NCI-H82 treated with DMSO at 0.1 percent for 48 hours (cell line): ENCODE results near the gene CHCHD2.
A peak's percentile ranks its signal among the peaks of the same experiment; 100 is the strongest.
"Not testable (repeated sequence)": the region's sequence is repeated elsewhere in the genome, so short reads cannot be mapped to it uniquely, and the experiment has no call there.

Experiments used
- DNase-seq: peaks from one replicate; lab custom pipeline; 2025; ENCODE audit not compliant: unreplicated experiment; lab: John Stamatoyannopoulos, UW

The CHCHD2 gene

DNA sequence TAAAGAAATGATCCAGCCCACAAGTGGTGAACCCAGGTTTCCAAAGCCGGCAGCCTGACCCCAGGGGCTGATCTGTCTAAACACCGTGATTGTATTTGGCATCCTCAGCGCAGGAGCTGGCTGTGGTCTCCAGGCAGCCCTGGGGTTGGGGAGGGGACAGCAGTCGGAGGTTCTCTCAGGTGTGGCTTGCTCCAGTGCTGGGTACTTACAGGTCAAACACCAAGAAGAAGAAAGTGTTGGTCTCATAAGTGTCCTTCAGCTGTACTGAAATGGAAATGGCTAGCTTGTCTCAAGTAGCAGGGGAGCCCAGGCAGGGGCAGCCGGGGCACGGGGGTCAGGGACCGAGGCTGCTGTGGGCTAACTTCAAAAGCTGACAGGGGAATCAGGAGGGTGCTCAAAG lies 19.5 kb downstream of the CHCHD2 start:
- no peak for DNase-seq

DNA sequence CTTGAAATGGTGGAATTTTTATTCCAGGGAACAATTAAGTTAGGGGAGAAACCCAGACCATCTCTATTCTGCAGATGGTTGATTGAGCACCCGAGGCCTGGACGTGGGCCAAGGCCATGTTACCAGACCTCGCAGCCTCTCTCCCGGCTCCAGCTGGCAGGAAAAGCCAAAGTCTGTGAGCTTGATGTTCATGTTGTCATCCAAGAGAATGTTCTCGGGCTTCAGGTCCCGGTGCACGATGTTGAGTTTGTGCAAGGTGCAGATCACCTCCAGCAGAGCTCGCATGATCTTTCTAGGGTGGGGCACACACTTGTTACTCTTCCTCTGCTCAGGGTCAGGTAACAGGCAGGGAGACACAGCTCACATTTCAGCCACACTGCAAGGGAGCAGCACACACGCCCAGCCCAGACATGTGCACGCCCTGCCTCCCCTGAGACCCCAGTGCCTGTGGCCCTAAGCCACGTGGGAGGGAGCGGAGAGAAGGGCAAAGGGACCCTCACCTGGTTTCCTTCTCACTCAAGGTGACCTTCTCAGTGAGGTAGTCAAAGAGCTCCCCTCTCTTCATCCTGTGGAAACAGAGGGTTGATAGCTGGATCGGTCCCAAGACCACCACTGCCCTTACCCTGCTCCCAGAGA lies 23.0 kb downstream of the CHCHD2 start:
- no peak for DNase-seq

DNA sequence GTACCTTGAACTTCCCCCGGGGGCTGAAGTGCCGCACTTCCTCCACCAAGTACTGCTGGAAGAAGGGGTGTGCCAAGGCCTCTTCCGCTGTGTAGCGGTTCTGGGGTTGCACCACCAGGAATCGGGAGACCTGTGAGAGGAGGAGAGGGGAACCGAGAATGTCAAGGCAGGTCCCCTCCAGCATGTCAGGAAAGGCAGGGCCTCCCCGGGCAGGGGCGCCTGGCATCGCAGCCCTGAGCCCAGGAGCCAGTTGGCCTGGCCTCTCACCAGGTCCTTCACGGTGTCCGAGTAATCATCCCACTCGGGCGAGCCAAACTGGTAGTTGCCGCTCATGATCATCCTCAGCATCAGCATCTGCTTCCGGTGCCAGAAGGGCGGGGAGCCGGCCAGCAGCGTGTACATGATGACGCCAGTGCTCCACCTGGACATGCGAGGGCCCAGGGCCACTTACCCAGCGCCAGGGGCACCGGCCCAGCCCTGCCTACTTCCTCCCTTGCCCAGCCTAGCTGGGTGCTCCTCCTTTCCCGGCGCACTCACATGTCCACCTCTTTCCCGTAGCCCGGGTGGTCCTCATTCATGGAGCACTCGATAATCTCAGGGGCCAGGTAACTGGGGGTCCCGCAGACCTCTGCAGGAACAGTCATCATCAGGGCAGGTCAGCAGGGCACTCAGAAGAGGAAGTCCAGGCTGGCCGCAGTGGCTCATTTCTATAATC lies 24.5 kb downstream of the CHCHD2 start:
- no peak for DNase-seq

DNA sequence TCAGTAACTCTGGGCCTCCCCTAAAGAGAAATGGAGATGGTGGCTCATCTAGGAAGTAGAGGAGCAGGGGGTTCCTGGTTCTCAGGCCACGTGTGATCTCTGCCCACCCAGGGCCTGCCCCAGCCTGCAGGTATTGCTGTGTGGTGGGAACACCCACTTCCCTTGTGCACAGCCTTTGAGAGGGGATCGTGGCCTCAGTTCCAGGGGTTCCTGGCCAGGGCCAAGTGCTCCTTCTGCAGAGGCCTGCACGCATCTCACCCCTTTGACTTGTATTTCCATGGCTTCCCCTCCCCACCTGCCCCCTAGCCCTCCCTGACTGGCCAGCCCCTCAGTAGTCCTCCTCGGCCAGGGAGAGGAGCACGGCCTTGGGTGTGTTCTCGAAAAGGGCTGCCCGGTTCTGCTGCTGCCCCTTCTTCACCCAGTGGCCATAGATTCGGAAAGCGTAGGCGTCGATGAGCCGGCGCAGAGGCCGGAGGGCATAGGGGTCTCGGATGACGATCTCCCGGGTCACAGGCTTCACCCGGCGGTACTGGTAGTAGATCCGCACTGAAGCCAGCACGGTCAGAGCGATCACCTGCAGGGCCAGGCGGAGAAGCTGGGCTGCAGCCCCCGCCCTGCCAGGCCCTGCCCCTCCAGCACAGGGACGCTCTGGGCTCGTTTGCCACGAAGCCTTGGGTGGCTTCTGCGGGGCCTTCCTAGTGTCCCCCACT lies 25.4 kb downstream of the CHCHD2 start:
- not testable (repeated sequence) for DNase-seq

DNA sequence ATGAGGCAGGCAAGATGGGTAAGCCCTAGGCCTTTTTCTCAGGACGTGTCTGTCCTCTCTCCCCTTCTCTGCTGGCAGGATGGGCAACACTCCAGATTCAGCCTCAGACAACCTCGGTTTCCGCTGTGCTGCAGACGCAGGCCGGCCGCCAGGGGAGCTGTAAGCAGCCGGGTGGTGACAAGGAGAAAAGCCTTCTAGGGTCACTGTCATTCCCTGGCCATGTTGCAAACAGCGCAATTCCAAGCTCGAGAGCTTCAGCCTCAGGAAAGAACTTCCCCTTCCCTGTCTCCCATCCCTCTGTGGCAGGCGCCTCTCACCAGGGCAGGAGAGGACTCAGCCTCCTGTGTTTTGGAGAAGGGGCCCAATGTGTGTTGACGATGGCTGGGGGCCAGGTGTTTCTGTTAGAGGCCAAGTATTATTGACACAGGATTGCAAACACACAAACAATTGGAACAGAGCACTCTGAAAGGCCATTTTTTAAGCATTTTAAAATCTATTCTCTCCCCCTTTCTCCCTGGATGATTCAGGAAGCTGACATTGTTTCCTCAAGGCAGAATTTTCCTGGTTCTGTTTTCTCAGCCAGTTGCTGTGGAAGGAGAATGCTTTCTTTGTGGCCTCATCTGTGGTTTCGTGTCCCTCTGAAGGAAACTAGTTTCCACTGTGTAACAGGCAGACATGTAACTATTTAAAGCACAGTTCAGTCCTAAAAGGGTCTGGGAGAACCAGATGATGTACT lies 26.7 kb downstream of the CHCHD2 start:
- DNase-seq: no peak

DNA sequence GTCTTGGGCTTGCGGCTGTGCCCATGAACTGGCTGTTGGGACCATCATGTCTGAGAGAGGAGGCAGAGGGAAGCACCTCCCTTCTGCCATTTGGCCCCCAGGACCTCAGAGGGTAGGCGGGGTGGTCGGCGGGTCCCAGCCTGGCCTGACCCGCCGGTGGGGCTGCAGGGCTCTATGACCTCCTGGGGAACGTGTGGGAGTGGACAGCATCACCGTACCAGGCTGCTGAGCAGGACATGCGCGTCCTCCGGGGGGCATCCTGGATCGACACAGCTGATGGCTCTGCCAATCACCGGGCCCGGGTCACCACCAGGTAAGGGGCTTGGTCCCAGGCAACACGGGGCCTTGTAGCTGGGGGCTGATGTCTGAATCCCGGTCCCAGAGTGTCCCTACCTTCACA lies 28.1 kb downstream of the CHCHD2 start:
- DNase-seq: no peak

DNA sequence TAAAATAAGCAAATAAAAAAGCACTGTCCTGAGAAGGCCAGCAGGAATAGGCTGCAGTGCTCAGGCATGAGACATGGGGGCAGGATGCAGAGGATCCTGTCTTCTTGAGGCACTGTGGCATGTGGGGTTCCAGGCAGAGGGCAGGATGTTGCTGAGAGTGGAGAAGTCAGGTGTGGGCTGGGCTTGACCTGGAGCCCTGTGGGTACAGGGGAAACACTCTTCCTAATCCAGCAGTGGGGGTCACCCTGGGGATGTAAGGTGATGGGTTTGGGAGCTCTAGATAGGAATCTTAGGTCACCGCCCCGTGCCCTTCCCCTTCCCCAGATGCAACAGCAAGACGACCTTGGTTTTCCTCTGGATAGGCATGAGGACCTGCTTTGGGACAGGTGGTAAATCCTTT lies 28.6 kb downstream of the CHCHD2 start:
- no peak for DNase-seq

DNA sequence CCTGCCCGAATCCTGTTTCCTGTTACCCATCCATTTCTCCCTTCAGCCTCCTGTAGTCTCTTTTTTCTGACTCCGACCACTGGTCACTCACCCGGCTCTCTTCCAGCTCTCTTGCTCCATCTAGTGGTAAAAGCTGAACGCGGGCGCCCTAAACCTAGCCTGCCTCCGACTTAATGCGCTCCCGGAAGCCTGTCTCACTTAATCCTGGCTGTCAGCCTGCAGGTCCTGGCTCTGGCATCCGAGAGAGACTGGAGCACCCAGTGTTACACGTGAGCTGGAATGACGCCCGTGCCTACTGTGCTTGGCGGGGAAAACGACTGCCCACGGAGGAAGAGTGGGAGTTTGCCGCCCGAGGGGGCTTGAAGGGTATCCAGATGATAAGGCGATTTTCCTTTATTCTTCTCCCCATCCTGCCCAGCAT lies 31.9 kb downstream of the CHCHD2 start:
- peak; percentile 85 for DNase-seq

DNA sequence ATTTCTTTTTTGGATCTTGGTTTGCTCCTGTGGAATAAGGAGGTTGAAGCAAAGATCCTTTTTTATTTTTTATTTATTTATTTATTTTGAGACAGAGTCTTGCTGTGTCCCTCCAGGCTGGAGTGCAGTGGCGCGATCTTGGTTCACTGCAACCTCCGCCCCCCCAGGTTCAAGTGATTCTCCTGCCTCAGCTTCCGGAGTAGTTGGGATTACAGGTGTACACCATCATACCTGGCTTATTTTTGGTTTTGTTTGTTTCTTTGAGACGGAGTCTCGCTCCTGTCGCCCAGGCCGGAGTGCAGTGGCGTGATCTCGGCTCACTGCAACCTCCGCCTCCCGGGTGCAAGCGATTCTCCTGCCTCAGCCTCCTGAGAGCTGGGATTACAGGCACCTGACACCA lies 39.9 kb downstream of the CHCHD2 start:
- not testable (repeated sequence) for DNase-seq

DNA sequence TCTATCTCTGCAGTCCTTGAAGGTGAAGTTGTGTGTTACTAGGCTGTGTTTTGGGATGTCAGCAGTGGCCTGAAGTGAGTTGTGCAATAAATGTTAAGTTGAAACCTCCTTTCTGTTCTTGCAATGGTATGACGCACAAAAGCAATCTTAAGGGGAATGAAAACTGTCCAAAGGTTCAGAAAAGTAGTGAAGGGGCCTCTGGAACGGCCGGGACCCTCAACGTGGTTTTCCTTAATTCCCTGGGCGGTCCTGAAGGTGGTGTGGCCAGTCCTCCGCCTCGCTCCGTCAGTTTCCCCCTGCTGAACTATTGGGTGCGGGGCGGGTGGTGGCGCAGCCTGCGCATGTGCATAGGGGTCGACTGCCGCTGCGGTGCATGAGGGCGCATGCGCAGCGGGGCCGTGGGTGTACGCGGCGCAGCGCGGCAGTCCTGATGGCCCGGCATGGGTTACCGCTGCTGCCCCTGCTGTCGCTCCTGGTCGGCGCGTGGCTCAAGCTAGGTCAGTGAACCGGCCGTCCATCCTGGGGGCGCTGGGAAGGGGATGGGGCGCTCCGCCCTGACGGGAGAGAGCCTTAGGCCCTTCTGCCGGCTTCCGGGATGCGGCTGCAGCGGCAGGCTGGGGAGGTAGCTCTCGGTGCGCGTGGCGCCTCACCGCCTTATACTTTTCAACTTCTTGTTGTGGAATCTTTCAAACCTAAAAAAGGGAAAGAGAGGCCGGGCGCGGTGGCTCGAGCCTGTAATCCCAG lies 42.2 kb downstream of the CHCHD2 start, which contains the start of gene SUMF2:
Gene SUMF2 (plus strand): TSS at position 405 of the 744 bp plus-strand sequence. CDS start 26 bp downstream, at position 431.
- DNase-seq: peak; percentile 83

DNA sequence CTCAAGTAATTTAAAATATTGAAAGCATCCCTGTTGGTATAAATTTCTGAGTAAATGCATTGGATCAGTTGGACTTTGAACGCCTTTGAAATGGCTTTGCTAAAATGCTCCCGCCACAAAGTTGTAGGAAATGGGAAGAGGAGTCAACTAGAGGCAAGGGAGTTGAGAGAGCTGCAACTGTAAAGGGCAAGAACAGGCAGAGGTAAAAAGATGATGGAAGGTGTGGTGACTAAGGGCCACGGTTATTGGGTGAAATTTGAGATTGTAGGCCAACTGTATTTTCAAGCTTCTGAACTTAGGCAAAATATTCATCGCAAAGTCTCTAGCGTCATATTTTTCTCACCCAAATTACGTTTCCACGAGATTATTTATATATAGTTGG lies 42.8 kb downstream of the CHCHD2 start:
- no peak for DNase-seq

DNA sequence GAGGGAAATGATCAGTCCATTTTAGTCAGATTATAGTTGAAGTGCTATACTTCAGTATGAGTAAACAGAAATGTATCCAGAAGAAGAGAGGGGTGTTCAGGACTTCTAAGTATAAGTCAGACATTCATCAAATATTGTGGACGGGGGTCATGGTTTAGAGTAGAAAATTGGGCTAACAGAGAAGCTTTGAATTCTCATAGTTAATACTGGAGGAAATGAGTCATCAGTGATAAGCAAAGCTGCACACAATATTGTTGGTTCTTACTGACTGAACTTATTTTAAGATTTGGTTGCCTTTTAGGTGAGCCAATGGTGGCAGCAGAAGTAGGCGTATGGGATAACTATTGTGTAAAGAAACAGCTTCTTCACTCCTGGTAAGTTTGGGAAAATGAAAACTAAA lies 43.9 kb downstream of the CHCHD2 start:
- no peak for DNase-seq

DNA sequence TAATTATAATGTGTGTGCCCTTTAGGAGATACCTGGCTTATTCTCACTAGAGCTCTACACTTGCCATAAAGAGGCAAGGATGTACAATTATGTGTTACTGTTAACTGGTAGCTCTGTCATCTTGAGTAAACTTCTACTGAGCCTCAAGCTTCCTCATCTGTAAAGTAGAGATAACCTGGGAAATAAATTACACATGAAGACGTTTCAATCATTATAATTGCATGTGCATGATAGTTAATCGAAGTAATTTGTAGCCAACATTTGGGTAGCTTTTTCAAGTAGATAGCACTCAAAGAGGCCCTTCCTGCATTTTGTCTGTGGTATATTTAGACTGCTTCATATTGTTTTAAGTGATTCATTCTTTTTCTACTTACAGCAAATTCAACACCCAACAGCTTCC lies 52.3 kb downstream of the CHCHD2 start:
- DNase-seq: no peak

DNA sequence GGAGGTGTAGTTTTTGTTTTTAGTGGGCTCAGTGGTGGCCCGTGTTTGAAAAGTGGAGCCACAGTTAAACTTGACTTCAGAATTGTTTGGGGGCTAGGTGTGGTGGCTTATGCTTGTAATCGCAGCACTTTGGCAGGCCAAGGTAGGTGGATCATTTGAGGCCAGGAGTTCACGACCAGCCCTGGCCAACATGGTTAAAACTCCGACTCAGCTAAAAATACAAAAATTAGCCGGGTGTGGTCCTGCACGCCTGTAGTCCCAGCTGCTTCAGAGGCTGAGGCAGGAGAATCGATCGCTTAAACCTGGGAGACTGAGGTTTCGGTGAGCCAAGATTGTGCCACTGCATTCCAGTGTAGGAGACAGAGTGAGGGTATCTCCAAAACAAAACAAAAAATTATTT lies 52.9 kb downstream of the CHCHD2 start:
- no peak for DNase-seq
